HCT116 (cell line): Measurements from ENCODE around the gene WDR31. TPM values are rescaled to one million over a fixed set of nuclear protein-coding genes. Genes with fewer than 3 reads are reported as not detected.

ENCODE experiments used
- ATAC-seq: fragments of 200-7000 bp; cut with Tn5 transposase; 2 replicates; pipeline ENCODE4 v1.9.1; 2020; ENCODE audit warnings: mild to moderate bottlenecking, moderate library complexity
- BruUV-seq: library from RNA; stranded (reverse); fragments of 400-500 nt; replicated peaks from 2 replicates; lab custom pipeline; 2021; lab: Mats Ljungman, UMichigan
- CTCF ChIA-PET: fragments of 300-600 bp; sonication (Branson Sonifier 250); formaldehyde crosslinking; loops from one replicate; lab custom pipeline; 2021; ENCODE audit warnings: antibody characterized with exemption; lab: Charles Lee
- POLR2A ChIA-PET: fragments of 300-600, 350-600 bp; sonication (Branson Sonifier 250); formaldehyde crosslinking; loops from one replicate; lab custom pipeline; 2021; ENCODE audit warnings: antibody characterized with exemption; lab: Charles Lee
- RAD21 ChIA-PET, 2 experiments: fragments of 300-600 bp; sonication (Branson Sonifier 250); formaldehyde crosslinking; loops; one replicate each; lab custom pipeline; 2023; ENCODE audit warnings: low total read pairs in 2 of 2; ENCODE audit not compliant: uncharacterized antibody in 2 of 2, unreplicated experiment in 2 of 2, low non-redundant PET in 1 of 2; lab: Charles Lee
- DNase-seq: peaks from one replicate; pipeline ENCODE4 v3.0.0-alpha.2; 2010; ENCODE audit warnings: low read depth, low spot score
- H2AFZ ChIP-seq: fragments of 200-600 bp; shearing (Covaris generic), sonication (generic); 2 replicates; pipeline ENCODE4 v1.6.1; 2017; ENCODE audit warnings: low read depth, mixed run types, mixed read lengths, antibody characterized with exemption, low read length; ENCODE audit not compliant: poor library complexity, severe bottlenecking
- H3K27ac ChIP-seq: 2 replicates; pipeline ENCODE4 v1.5.1; 2012; ENCODE audit warnings: low read depth, low read length
- H3K27me3 ChIP-seq: fragments of 200-600 bp; sonication (generic); 2 replicates; pipeline ENCODE4 v1.6.1; 2016; ENCODE audit warnings: mixed run types, low read length, mixed read lengths; ENCODE audit not compliant: insufficient read depth
- H3K36me3 ChIP-seq, 2 experiments: fragments of 200-500 bp in 1 of 2; fragments of 200-600 bp in 1 of 2; sonication (Bioruptor generic) in 1 of 2; sonication (generic) in 1 of 2; 2 replicates each; pipeline versions ENCODE4 v1.5.1 to v1.6.1; 2014 to 2016; ENCODE audit warnings: low read length in 2 of 2, inconsistent platforms in 1 of 2, mixed read lengths in 1 of 2, mixed run types in 1 of 2; ENCODE audit not compliant: insufficient read depth in 2 of 2, control insufficient read depth in 1 of 2
- H3K4me1 ChIP-seq, 2 experiments: fragments of 200-600 bp in 1 of 2; sonication (generic) in 1 of 2; 2 replicates each; pipeline versions ENCODE4 v1.5.1 to v1.6.1; 2012 to 2017; ENCODE audit warnings: low read length in 2 of 2, inconsistent platforms in 1 of 2, mild to moderate bottlenecking in 1 of 2, mixed read lengths in 1 of 2, mixed run types in 1 of 2, moderate library complexity in 1 of 2; ENCODE audit not compliant: insufficient read depth in 2 of 2, control insufficient read depth in 1 of 2
- H3K4me2 ChIP-seq: fragments of 200-600 bp; sonication (generic); 2 replicates; pipeline ENCODE4 v1.6.1; 2017; ENCODE audit warnings: mixed run types, low read length, mixed read lengths
- H3K4me3 ChIP-seq, 2 experiments: fragments of 200-600 bp in 1 of 2; sonication (generic) in 1 of 2; replicated peaks in 1 of 2; 2 replicates each; pipeline ENCODE4 v1.5.1; 2011 to 2016; ENCODE audit warnings: low read length in 2 of 2, control low read depth in 1 of 2, low read depth in 1 of 2, mild to moderate bottlenecking in 1 of 2, mixed read lengths in 1 of 2, mixed run types in 1 of 2
- H3K79me2 ChIP-seq: fragments of 200-600 bp; sonication (generic); 2 replicates; pipeline ENCODE4 v1.6.1; 2017; ENCODE audit warnings: mild to moderate bottlenecking, mixed run types, low read length, moderate library complexity, mixed read lengths; ENCODE audit not compliant: insufficient read depth
- H3K9ac ChIP-seq: fragments of 200-600 bp; sonication (generic); 2 replicates; pipeline ENCODE4 v1.6.1; 2016; ENCODE audit warnings: low read length, mixed read lengths
- H3K9me2 ChIP-seq: fragments of 200-600 bp; sonication (generic), shearing (Covaris generic); 2 replicates; pipeline ENCODE4 v1.6.1; 2017; ENCODE audit warnings: mixed run types, mild to moderate bottlenecking, moderate library complexity; ENCODE audit not compliant: insufficient read depth
- H3K9me3 ChIP-seq, 2 experiments: fragments of 200-500 bp in 1 of 2; fragments of 200-600 bp in 1 of 2; sonication (Bioruptor generic) in 1 of 2; sonication (generic) in 1 of 2; 2 replicates each; pipeline ENCODE4 v1.6.1; 2014 to 2017; ENCODE audit warnings: low read length in 2 of 2, mixed read lengths in 2 of 2, inconsistent platforms in 1 of 2, low read depth in 1 of 2, mild to moderate bottlenecking in 1 of 2, mixed run types in 1 of 2, moderate library complexity in 1 of 2; ENCODE audit not compliant: control insufficient read depth in 1 of 2, insufficient read depth in 1 of 2
- H4K20me1 ChIP-seq: fragments of 200-600 bp; sonication (generic), shearing (Covaris generic); 2 replicates; pipeline ENCODE4 v1.6.1; 2017; ENCODE audit warnings: mixed run types, mild to moderate bottlenecking, moderate library complexity; ENCODE audit not compliant: insufficient read depth
- CBX3 ChIP-seq: IDR thresholded peaks from 2 replicates; pipeline ENCODE4 v1.6.1; 2012; ENCODE audit warnings: low read depth
- CEBPB ChIP-seq: IDR thresholded peaks from 2 replicates; pipeline ENCODE4 v1.6.1; 2012; ENCODE audit warnings: low read depth
- ELF1 ChIP-seq: IDR thresholded peaks from 2 replicates; pipeline ENCODE4 v1.6.1; 2012; ENCODE audit warnings: low read depth, borderline replicate concordance
- EZH2phosphoT487 ChIP-seq: fragments of 200-600 bp; IDR thresholded peaks from 2 replicates; pipeline ENCODE4 v1.6.1; 2018; ENCODE audit warnings: antibody characterized with exemption, borderline replicate concordance
- JUND ChIP-seq: IDR thresholded peaks from 2 replicates; pipeline ENCODE4 v1.6.1; 2012
- POLR2A ChIP-seq: IDR thresholded peaks from 2 replicates; pipeline ENCODE4 v1.7.0; 2011; ENCODE audit warnings: borderline replicate concordance; ENCODE audit not compliant: insufficient read depth, insufficient read length; ENCODE audit errors: extremely low read depth
- POLR2AphosphoS5 ChIP-seq: IDR thresholded peaks from 2 replicates; pipeline ENCODE4 v1.6.1; 2011; ENCODE audit warnings: mild to moderate bottlenecking, low read depth, low read length, moderate library complexity
- RAD21 ChIP-seq: IDR thresholded peaks from 2 replicates; pipeline ENCODE4 v1.6.1; 2012; ENCODE audit warnings: low read depth, mild to moderate bottlenecking
- SIN3A ChIP-seq: IDR thresholded peaks from 2 replicates; pipeline ENCODE4 v1.6.1; 2012; ENCODE audit warnings: low read depth
- SP1 ChIP-seq: IDR thresholded peaks from 2 replicates; pipeline ENCODE4 v1.6.1; 2012; ENCODE audit warnings: low read depth
- YY1 ChIP-seq: IDR thresholded peaks from 2 replicates; pipeline ENCODE4 v1.6.1; 2011; ENCODE audit warnings: low read length, low read depth, moderate library complexity, mild to moderate bottlenecking; ENCODE audit not compliant: insufficient replicate concordance; ENCODE audit errors: extremely low read depth
- ZNF274 ChIP-seq: fragments of 200-500 bp; sonication (Bioruptor generic); IDR thresholded peaks from 2 replicates; pipeline ENCODE4 v1.6.1; 2014; ENCODE audit warnings: mild to moderate bottlenecking, low read depth, low read length, inconsistent platforms
- intact Hi-C: fragments of 100-400 bp; cut with micrococcal nuclease; formaldehyde crosslinking; loops from 2 replicates; pipeline ENCODE4 v1.10.0; 2022
- total RNA-seq: library from RNA; stranded (reverse); gene quantifications from one replicate; pipeline ENCODE4 v1.2.1, GENCODE V29; 2021; ENCODE audit not compliant: unreplicated experiment
- TF ChIP-seq, protein P1 (sequence below): IDR thresholded peaks from 2 replicates; pipeline ENCODE4 v1.6.1; 2012

The WDR31 gene
- total RNA-seq, 1 experiment from 2014 or later: 5.9 TPM

DNA sequence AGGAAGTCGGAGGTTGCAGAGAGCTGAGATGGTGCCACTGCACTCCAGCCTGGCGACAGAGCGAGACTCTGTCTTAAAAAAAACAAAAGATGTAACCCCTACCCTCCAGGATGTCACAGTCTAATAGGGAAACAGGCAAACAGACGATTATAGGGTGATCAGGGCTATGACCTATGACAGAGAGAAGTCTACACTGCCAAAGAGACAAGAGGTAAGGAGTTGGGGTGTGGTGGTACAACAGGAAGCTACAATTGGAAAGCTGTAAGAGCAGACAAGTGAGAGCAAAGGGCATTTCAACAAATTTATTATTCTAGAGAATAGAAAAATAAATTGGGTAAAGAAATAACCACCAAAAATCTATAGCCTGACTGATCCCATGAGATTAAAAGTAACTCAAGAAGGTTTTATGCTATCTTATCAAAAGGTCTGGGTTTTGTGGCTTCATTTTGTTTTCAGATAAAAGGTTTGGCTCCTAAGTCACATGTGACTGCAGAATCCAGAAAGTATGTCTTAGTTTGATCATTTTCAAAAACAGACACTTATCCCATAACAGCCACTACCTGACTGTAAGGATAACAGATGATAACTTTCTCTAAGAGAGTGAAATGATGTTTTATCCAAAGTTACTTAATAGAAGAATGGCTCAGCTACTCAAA lies 72.0 kb downstream of the WDR31 start:
- no peak for DNase-seq
- no peak for TF ChIP-seq YY1
- Histone ChIP-seq H3K79me2 (no peaks in the 10 kb centered on the region), H3K4me3 (no peak overlapping the region), H3K4me2 (no peak overlapping the region), H3K4me1 (no peaks in the 10 kb centered on the region), H3K9ac (no peak overlapping the region), H4K20me1 (no peaks in the 10 kb centered on the region), H3K36me3 (peaks cover 21 to 22% of the 10 kb centered on the region in 2 experiments; a peak in 3 of 4 replicates), H3K27me3 (no peaks in the 10 kb centered on the region), H3K9me2 (no peaks in the 10 kb centered on the region), H2AFZ (no peak overlapping the region), H3K27ac (no peak overlapping the region), H3K9me3 (no peaks in the 10 kb centered on the region)
- no peak for ATAC-seq
- no TSS peak for BruUV-seq
- CTCF ChIA-PET: no interaction called here
- intact Hi-C loops: no loop called here
- RAD21 ChIA-PET: no interaction called here
- POLR2A ChIA-PET: no interaction called here

DNA sequence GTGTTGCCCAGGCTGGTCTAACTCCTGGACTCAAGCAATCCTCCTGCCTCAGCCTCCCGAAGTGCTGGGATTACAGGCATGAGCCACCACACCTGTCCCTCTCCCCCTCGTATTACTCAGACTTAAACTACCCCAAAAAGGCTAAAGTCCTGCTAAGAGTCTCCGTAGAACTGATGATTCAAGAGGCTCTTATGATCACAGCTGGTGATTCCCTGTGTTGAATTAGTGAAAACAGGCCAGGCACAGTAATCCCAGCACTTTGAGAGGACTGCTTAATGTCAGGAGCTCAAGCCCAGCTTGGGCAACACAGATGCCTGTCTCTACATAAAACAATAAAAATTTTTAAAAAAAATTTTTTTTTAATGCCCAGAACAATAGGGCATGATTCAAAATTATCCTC lies 73.9 kb downstream of the WDR31 start:
- Histone ChIP-seq H3K4me3 (no peak overlapping the region), H3K9me3 (no peaks in the 10 kb centered on the region), H3K36me3 (peaks cover 15 to 30% of the 10 kb centered on the region in 2 experiments; a peak in 3 of 4 replicates), H3K4me1 (no peaks in the 10 kb centered on the region), H3K27me3 (no peaks in the 10 kb centered on the region), H4K20me1 (no peaks in the 10 kb centered on the region), H3K79me2 (no peaks in the 10 kb centered on the region), H2AFZ (no peak overlapping the region), H3K4me2 (no peak overlapping the region), H3K9ac (no peak overlapping the region), H3K27ac (no peak overlapping the region), H3K9me2 (no peaks in the 10 kb centered on the region)
- ChIA-PET RAD21 (no interaction called here), CTCF (interaction anchor here (0.7 to 0.8 kb wide), 2 partner anchors 8 to 1188 kb away, joined by 3 to 5 read pairs; no protein-coding TSS in a partner anchor), POLR2A (no interaction called here)
- BruUV-seq: no TSS peak
- intact Hi-C loops: no loop called here
- DNase-seq (no peak), ATAC-seq (no peak)
- TF ChIP-seq ZNF274 (no peak), POLR2AphosphoS5 (no peak), ELF1 (no peak), YY1 (no peak), SP1 (no peak), CBX3 (no peak), SIN3A (no peak), POLR2A (no peak), JUND (no peak), EZH2phosphoT487 (no peak), RAD21 (no peak), CEBPB (no peak)
- TF ChIP-seq, protein P1, sequence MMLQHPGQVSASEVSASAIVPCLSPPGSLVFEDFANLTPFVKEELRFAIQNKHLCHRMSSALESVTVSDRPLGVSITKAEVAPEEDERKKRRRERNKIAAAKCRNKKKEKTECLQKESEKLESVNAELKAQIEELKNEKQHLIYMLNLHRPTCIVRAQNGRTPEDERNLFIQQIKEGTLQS: no peak

Other genes starting within 250 kb of the WDR31 start
- gene SLC31A2, start 189.3 kb downstream of the WDR31 start, total RNA-seq: 4.7 TPM
- gene FKBP15, start 119.0 kb downstream of the WDR31 start, total RNA-seq: 13.8 TPM
- gene SLC31A1, start 118.7 kb downstream of the WDR31 start, total RNA-seq: 24.4 TPM
- gene CDC26, start 64.7 kb downstream of the WDR31 start, total RNA-seq: 22.0 TPM
- 53.9 TPM for gene PRPF4, start 64.6 kb downstream of the WDR31 start, total RNA-seq
- gene RNF183, start 36.9 kb downstream of the WDR31 start, total RNA-seq: 0.12 TPM
- gene BSPRY, start 9.3 kb upstream of the WDR31 start, total RNA-seq: 22.7 TPM
- gene HDHD3, start 36.7 kb upstream of the WDR31 start, total RNA-seq: 21.8 TPM
- gene ALAD, start 61.0 kb upstream of the WDR31 start, total RNA-seq: 14.0 TPM
- gene POLE3, start 70.4 kb upstream of the WDR31 start, total RNA-seq: 65.1 TPM
- 0.71 TPM for gene C9orf43, start 70.5 kb upstream of the WDR31 start, total RNA-seq
- gene RGS3, start 123.5 kb upstream of the WDR31 start, total RNA-seq: 39.4 TPM